Myocyte (in vitro differentiated cells): ENCODE results near the gene RAB6A. TPM values are rescaled to one million over a fixed set of nuclear protein-coding genes. Genes with fewer than 3 reads are reported as not detected.
"Not testable (repeated sequence)": the region's sequence is repeated elsewhere in the genome, so short reads cannot be mapped to it uniquely, and the experiment has no call there.

Source experiments
- DNase-seq: peaks from one replicate; pipeline ENCODE4 v3.0.0-alpha.2; 2012; ENCODE audit warnings: low read depth
- total RNA-seq: library from RNA; depleted of rRNA; stranded (reverse); fragments of >200 nt; gene quantifications from 2 replicates; pipeline ENCODE4 v1.2.3, GENCODE V29; 2014

RAB6A gene
- total RNA-seq, 1 donor from 2014 or later = 142 TPM

DNA sequence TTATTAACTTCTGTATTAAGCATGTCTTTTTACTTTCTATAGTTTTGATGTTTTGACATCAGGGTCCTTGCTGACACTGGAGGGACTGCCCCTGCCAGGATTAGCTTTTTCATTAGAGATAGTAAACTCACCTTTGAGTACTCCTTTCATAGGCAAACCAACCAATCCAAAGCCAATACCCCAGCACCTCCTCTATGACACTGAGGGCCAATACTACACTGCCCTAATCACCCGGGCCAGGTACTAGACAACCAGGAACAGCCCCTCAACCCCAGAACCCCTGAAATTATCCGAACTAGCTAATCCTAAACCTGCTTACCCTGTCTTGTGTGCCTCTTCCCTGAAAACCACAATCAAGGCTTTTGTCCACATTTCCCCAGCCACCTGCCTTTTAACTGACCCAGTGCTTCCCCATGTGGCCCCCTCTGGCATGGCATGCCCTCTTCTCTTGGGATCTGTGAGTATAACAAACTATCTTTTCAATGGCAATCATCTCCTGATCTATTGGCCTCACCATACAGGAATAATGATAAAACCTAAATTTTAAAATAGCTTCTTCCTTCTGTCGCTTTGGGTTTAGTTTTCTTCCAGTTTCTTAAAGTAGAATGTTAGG is 31.2 kb downstream of the RAB6A start:
- DNase-seq = peak; percentile 45

GRCh38 chr11:73728000-73728399 is 32.9 kb downstream of the RAB6A start:
- no peak for DNase-seq

DNA sequence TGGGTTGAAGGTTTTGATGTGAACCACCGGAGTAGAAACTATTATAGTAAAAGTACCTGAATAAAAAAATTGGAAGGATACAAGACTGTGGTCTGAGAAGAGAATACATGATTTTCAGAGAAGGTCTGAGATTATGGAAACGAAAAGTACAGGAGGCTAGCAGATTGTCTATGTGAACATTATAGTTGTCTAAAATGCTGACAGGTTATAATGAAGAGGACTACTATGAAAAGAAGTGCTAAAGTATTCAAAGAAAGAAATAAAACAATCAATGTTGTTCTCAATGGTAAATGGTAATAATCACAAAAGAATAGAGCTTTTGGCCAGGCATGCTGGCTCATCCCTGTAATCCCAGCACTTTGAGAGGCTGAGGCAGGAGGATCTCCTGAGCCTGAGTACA is 34.0 kb downstream of the RAB6A start:
- no peak for DNase-seq

DNA sequence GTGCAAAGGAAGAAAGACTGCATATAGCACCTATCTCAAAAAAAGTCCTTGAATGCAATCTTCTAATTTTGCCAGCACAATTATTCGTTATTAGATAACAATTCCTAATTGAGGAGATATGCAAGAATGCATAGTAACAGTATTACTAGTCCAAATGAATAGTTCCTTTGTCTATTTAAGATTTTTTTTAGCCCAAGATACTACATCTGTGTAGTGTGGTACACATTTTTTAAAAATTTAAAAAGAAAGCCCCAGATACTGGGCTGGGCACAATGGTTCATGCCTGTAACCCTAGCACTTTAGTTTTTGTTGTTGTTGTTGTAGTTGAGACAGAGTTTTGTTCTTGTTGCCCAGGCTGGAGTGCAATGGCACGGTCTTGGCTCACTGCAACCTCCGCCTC is 43.7 kb downstream of the RAB6A start:
- DNase-seq = no peak

DNA sequence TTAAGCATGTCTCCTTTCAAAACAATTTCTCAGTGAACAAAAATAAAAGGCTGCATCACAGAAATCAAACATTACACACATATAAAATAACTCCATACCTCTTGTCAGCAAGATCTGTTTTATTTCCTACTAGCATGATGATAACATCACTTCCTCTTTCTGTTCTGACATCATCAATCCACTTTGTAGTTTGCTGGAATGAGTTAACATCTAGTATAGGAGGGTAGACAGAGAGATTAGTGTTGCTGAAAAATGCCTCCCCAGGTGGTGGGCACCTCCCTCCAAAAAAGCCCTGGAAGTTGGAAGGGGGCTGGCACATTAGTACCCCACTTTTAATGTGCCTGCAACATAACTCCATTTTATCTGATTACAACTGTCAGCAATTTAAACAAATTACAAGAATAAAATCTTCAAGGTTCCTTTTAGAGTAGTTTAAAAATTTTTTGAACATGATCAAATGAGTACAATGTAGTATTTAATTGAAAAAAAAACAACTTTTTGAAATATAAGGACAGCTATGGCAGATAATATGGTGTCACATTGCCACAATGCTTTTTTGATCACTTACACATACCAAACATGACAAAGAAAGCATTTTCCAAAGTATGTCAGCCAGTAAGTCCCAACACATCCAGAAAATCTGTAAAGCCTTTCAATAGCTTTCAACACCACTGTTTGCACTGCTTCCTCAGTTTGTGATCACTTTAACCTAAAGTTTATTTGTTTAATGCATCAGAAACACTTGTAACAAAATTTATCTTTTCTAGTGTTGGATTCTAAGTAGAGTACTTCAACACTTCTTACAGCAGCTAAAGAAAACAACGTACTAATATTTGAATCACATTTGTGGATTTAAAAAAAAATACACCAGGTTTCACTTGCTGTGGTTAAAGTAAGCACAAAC is 44.5 kb downstream of the RAB6A start:
- no peak for DNase-seq

DNA sequence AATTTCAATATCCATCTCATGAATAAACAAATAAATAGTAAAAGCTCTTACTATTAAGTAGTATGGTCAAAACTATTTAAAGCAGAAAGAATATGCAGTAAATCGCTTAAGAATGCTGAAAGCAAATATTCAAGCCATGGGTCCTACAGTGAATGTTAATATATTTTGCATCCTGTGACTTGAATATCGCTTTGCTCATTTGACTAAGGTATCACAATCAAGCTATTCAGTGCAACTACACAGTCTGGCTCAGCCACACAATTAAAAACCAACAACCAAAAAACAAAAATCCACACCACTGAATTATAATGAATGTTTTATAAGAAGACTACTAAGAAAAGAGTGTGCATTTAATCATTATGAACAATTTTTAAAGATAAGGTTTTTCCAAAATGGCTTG is 45.3 kb downstream of the RAB6A start:
- DNase-seq = no peak

DNA sequence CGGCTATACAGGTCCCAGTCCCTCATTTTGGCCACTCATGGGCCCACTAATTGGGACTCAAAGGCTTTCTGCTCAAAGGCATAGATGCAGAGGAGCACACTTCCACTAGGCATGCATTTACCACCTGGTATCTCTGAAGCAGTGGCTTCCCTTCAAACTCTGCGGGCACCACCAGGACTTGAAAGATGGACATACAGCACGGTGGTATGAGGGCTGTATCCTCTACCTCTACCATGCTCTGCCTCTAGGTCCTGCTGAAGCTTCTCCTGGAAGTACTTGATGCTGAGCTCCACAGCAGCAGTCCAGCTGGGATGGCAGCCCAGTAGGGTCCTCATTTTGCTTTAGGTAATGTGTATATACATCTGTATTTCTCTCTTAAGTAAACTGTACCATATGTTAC is 49.9 kb downstream of the RAB6A start:
- no peak for DNase-seq

DNA sequence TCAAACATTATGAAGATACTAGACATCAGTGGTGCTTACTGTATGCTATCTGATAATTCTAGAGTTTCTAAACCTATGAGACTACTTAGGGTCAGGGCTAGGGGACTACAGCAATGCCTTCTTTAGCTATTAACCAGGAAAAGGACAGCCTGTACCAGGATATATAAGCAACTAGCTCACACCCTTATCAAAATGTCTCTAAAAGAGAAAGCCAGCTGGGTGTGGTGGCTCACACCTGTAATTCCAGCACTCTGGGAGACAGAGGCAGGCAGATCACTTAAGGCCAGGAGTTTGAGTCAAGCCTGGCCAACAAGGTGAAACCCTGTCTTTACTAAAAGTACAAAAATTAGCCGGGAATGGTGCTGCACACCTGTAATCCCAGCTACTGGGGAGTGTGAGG is 55.8 kb downstream of the RAB6A start:
- DNase-seq = no peak

DNA sequence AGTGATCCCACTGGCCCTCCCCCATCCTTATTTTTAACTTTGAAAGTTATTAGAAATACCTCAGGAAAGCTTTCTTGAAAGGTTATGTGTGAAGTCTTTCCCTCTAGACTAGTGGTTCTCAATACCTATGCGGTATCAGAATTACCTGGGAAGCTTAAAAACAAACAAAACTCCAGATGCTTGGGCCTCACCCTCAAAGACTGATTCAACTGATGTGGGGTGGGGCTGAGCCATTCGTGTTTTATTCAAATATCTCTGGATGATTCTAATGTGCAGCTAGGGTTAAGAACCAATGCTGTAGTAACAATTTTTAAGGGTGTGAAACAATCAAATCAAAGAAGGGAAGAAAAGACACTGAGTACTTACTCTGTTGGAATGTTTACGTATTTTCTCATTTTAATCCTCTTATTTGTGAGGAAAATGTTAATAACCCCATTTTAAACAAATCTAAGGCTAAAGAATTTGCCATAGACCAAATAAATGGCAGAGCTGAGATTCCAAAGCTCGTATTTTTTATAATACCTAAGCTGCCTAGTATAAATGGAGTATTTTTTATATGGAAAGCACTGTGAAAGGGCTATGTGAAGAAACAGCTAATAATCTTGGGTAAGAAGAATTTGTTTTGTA is 66.9 kb downstream of the RAB6A start:
- DNase-seq = no peak

- DNase-seq = no peak
These were observed 80.2 kb downstream of the RAB6A start for GRCh38 chr11:73680687-73681086.

- not testable (repeated sequence) for DNase-seq
These were observed 84.3 kb downstream of the RAB6A start for GRCh38 chr11:73676552-73676951.

- DNase-seq = peak; percentile 21
These were observed 89.2 kb downstream of the RAB6A start for GRCh38 chr11:73671701-73672100.

- no peak for DNase-seq
These were observed 90.1 kb downstream of the RAB6A start for GRCh38 chr11:73670808-73671207.

- no peak for DNase-seq
These were observed 93.0 kb downstream of the RAB6A start for GRCh38 chr11:73667891-73668290.

DNA sequence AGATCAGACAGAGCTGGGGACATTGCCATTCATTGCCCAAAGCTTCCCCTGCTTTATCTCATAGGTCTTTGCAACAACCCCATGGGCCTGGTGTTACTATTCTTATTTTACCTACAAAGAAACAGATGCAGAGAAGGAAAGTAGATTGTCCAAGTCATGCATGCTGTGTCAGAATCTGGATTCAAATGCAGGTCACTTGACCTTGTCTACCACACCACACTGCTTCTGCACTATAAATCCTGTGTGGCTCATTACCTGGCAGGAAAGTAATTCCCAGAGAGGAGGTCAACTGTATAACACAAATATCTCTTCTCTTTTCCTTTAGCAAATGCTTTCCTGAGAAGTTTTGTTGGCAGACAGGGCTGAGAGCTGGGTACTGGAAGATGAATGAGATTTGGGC is 96.0 kb downstream of the RAB6A start:
- no peak for DNase-seq

DNA sequence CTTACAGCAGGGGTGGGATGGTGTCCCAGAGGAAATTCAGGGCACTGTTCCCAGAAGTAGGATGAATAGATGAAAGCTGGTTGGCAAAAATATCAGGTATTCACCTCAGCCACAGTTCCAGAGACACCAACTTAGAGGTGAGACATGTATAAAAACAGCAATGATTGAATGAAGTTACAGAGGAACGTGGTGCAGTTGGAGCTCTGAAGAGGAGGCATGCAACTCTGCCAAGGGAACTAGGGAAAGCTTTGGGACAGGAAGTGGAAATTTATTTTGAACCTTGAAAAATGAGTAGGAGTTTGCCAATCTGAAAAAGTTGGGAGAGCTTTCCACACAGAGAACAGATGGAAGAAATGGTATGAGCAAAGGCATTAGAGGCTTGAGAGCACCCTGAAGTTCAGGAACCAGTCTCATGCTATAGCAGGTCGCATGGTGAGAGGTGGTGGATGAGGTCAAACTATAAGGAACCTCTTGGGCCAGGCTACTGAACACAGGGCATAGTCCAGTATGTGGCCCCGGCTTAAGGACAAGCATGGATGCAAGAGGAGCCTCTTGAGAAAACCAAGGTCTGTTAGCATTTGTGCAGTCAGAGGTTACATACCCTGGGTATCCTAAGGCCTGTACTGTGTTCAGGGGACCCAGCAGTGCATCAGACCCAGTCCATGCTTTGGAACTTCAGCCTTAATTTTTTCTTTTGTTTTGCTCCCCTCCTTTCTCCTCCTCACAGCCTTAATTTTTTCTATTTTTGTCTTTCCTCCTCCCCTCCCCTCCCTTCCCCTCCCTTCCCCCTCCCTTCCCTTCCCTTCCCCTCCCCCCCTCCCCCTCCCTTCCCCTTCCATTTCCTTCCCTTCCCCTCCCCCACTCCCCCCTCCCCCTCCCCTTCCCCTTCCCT is 97.0 kb downstream of the RAB6A start:
- DNase-seq = no peak

- DNase-seq = no peak
These were observed 98.3 kb downstream of the RAB6A start for GRCh38 chr11:73662445-73663157.

DNA sequence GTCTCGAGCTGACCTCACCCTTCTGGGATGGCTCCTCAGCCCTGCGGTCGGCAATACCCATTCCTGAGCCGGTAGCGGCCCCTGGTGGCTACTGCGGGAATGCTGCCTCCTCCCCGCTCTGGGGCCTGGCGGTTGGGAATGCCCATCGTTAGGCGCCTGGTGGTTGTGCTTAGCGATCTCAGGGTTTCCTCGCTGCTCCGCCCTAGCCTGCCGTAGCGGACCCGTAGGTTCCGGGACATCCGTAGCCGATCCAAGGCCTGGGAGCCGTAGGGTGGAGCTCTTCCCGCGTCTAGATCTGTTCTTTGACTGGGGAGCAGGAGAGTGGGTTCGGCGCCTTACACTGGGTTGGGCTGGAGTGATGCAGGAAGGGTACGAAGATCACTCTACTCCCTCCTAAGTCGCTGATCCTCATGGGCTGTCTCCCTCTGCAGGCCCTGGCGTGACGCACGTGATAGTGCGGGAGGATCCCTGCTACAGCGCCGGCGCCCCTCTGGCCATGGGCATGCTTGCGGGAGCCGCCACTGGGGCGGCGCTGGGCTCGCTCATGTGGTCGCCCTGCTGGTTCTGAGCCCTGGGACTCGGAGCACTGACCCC is 99.7 kb downstream of the RAB6A start:
- DNase-seq = peak; percentile 89

GRCh38 chr11:73660497-73661034 is 100.3 kb downstream of the RAB6A start:
- no peak for DNase-seq

DNA sequence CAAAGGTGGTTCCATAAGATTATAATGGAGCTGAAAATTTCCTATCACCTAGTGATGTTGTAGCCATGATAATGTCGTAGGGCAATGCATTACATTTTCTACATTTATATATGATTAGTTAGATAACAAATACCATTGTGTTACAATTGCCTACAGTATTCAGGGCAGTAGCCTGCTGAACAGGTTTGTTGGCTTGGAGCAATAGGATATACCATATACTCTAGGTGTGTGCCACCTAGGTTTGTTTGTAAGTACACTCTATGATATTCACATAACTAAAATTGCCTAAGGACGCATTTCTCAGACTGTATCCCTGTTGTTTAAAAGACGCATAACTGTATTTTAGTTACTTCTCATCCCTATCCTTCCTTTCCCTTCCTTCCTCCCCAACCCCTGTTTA is 100.9 kb downstream of the RAB6A start:
- DNase-seq = no peak
